Glomerular endothelial cell (primary cell): ENCODE data around the gene SLC36A3. TPM values are rescaled to one million over a fixed set of nuclear protein-coding genes. Genes with fewer than 3 reads are reported as not detected.
"Not testable (repeated sequence)": the region's sequence is repeated elsewhere in the genome, so short reads cannot be mapped to it uniquely, and the experiment has no call there.

Experiments
- DNase-seq: peaks from one replicate; pipeline ENCODE4 v3.0.0-alpha.2; 2011; ENCODE audit warnings: low read depth, low spot score; ENCODE audit errors: extremely low read depth
- total RNA-seq: library from RNA; depleted of rRNA; stranded (reverse); fragments of >200 nt; gene quantifications from 2 replicates; pipeline ENCODE4 v1.2.3, GENCODE V29; 2015

SLC36A3 gene
- not detected in 2 replicates for total RNA-seq

DNA sequence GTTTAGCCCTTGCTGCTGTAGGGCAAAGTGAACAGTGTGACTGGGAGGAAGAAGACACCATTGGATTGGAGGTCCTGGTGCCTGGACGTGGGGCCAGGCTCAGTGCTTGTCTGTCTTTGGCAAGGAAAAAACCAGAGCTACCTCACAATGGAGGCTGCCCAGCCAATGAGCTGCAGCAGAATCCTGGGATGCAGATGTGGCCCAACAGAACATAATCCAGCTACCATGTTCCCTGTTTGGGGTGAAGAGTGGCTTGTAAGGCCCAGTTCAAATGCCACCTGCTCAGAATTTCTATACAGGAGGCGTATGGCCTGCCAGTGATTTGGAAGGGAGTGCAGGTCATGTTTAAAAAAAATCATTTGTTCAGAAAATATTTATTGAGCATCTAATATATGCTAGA, at the start of gene SLC36A3:
Gene SLC36A3, minus strand, starts transcription at position 101 of the 400 bp plus-strand sequence. CDS start 412 bp downstream, outside the sequence.
- DNase-seq = no peak

DNA sequence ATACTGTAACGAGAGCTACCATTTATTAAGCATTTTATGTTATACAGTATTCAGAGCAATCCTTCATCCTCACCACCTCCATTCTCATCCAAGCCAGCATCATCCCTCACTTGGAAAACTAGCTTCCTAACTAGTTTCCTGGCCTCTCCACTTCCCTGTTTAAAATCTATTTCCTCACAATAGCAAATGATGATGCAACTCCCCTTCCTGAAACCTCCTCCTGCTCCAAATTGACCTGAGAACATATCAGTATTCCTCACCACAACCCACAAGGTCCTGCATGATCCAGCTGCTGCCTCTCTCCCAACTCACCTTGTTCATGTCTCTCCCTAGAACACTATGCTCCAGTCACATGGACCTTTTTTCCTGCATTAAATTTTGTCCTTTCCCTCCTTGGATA, 48.1 kb upstream of the SLC36A3 start:
- DNase-seq = no peak

DNA sequence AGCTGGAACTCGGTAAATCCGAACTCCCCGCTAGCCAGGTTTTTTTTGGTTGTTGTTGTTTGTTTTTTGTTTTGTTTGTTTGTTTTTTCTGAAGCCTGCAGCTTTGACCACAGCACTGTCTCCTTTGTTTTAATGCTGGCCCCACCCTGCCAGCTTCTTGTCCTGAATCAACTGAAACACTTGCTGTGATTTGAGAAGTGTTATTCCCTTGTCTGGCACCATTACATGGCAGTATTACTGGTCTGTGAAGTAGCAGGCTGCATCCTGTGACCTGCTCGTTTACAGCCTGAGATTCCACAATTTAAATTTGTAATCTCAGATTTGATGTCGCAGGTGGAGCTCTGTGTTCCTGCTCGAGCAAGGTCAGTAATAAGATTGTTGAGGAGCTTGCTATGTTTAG, 45.2 kb upstream of the SLC36A3 start:
- no peak for DNase-seq

DNA sequence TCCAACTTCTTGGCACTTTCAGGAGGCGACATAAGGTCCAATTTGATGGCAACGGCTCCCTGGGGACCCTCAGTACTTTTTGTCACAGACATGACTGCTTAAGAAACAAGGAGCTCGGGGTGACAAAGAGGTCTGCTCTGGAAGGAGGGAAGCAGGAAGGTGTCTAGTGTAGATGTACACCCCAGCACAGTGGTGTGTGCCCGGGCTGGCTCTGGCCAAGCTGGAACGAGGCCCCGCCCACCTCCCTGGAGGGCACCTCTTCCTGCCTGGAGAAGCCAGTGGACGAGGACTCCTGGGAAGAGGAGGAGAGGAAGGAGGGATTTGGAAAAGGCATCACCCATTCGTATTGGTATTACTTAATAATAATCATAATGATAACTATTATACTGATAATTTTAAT, 43.8 kb upstream of the SLC36A3 start, which contains the start of gene SLC36A2:
Gene SLC36A2, minus strand, starts transcription at position 191 of the 400 bp plus-strand sequence. Its CDS starts 99 bp downstream, at position 92.
- no peak for DNase-seq

DNA sequence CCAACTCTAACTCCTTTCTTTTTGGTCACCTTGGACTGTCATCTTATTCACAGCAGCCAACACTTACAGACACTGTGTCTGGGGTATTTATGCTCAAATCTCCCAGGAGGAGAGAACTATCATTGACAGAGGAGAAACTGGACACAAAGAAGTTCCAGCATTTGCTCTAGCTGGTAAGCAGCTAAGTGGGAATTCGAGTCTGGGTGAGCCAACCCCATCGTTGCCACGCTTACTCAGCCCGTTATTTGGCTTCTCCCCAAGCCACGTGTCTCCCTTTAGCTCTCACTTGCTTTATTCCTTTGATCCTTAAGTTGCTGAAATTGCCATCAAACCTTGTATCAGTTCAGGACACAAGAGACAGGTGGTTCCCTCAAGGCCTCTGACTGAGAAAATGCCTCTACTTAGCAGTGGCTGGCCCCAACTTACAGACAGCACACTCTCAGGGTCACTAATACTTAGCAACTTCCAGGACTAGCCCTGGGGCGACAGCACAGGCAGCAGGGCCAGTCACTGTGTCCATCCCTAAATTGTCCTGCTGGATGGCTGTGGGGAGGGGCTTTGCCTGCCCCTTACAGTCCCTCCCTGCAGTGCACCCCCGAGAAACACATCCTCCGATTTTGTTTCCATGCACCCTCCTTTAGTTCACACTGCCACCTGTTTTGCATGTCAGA, 42.4 kb upstream of the SLC36A3 start:
- DNase-seq = no peak

DNA sequence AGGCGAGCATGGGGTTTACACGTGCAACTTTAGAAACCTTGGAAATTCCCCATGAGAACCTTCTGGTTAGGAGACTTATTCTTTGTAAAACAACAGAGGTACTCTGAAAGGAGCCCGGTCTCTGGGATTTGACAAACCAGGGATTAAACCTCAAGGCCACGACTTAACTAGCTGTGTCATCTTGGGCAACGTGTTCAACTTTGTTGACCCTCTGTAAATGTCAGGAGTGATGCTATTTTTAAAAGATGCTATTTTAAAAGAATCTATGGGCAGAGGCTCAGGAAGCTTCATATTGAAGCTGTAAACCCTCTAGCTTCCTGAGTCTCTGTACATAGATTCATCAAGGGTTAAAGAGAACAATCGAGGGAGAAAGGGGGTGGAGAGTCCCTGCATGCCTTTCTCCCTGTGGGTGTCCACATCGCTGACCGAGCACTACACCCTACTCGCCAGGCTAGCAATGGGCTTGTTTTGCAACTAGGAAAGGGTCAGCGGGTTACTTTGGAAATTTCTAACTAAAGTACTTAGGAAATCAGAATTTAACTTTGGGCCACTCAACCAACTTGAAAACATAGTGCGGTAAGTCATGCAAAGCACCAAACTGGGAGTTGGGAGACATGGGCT, 41.7 kb upstream of the SLC36A3 start:
- DNase-seq = no peak

DNA sequence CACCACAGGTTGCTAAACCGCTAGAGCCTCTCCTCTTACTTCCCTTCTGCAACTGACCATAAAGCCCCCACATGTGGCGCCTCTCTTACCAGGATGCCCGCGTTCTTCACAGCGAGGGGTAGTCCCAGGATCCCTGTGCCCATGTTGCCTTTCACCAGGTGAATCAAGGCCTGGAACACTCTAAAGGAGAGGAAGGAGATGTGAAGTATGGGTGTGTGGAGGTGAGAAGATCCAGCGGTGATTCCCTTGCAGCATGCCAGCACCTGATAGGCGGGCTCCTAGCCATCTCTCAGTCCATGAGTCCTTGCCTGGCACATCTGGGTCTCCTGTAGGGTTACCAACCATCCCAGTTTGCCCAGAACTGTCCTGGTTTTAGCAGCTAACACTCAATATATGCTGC, 40.5 kb upstream of the SLC36A3 start:
- DNase-seq = no peak

DNA sequence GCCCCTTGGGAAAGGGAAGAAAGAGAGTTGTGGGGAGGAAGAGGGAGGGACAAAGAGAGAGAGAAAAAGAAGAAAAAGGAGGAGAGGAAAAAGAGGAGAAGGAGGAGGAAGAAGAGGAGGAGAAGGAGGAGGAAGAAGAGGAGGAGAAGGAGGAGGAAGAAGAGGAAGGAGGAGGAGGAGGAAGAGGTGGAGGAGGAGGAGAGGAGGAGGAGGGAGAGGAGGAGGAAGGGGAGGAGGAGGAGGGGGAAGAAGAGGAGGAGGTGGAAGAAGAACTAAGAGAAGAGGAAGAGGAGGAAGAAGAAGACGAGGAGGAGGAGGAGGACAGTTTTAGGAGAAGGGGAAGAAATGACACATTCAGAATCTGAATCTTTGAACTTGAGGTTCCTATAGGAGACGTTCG, 36.4 kb upstream of the SLC36A3 start:
- no peak for DNase-seq

DNA sequence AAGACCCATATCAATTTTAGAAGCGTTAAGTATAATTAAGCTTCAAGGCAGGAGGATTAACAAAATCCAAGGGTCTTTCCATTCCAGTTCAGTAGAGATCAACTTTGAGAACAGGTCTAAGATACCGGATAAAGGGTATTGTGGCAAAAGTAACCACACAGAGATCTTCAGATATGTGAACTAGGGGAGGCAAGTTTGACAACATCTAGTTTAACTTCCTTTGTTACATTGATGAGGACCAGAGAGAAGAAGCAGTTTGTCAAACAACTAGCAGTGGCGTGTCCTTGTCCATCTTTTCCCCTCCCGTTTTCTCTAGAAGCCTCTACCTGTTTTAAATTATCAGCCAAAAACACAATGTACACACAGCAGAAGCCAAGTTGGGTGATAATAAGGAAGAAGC, 35.2 kb upstream of the SLC36A3 start:
- DNase-seq = no peak

DNA sequence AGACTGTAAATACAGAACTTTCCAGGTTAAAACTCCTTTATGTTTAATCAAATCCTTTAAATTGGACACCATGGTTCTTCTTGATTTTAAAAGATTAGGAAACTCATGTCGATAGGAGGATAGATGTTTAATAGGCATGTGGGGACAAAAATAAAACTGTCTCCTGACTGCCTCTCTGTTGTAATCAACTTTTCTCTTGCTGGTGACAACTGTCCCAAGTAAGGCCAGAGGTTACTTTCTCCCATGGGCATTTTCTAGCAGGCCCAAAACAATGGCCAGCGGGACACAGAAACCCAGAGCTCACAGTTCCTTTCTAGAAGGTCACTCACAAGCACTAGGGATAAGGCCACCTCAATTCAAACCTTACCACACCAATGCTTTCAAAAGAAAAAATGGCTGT, 29.3 kb upstream of the SLC36A3 start:
- DNase-seq = no peak

DNA sequence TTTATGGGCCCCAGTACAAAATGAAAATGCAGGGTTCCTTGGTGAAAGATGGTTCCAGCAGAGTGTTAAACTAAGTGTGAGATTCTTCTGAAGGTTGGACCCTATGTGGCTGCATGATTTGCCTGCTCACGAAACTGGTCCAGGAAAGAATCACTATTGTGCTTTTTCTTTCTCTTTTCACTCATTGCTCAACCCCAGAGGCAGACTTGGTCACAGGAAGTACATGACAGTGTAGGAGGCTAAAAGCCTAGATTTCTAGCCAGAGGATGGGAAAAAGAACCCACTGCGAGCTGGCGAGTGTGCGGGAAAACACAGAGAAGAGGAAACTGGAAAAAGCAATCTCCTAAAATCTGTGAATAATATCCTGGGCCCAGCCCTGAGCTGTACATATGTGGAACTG, 25.2 kb upstream of the SLC36A3 start:
- no peak for DNase-seq

DNA sequence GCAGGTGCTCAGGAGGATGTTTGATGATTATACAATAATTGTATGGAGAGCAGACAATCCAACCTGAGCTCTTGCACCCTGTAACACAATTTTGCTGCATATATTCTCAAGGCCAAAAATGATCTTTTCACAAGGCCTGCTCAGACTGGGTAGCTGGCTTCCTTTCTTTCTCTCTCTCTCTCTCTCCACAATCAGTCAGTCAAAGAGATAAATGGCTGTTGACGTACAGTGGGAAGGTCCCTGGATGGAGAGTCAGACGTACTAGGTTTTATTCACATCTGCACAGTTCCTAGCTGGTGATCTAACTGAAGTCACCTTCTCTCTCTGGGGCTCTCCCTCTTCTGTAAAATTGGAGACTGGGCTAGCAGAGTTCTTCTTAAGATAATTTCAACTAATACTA, 24.0 kb upstream of the SLC36A3 start:
- no peak for DNase-seq

DNA sequence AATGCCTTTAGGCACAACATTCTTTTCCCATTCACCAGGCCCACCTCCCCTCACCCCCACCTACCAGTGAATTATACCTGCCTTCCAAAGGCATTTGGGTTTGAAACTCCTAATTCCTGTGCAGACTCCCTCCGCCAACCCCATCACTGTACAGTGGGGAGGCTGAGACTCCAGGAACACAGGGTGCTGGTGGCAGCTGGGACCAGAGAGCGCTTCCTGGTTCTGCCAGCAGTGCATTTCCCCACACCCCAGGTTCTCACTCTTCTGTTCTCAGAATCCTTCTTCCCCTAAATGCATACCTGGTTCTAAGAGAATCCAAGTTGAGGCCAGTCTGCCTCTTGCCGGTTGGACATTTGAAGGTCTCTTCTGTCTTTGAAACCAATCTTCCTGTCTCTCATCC, 22.7 kb upstream of the SLC36A3 start:
- DNase-seq = no peak

DNA sequence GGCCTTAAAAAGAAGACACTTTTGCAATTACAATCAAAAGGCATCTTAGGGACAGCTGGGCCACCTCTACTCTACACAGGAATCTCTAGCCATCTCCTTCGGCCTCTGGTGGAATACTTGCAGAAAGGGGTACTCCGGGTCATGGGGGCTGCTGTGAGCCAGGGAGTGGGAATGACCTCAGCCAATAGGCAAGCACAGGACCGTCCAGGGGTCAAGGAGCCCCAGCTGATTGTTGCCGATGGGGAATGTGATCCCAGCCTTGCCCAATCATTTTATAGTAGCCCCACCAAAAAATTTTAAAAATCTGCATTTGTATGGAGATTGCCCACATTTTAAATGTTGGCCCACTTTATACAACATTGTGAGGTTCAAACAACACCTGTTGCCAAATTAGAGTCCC, 16.9 kb upstream of the SLC36A3 start:
- DNase-seq = no peak

DNA sequence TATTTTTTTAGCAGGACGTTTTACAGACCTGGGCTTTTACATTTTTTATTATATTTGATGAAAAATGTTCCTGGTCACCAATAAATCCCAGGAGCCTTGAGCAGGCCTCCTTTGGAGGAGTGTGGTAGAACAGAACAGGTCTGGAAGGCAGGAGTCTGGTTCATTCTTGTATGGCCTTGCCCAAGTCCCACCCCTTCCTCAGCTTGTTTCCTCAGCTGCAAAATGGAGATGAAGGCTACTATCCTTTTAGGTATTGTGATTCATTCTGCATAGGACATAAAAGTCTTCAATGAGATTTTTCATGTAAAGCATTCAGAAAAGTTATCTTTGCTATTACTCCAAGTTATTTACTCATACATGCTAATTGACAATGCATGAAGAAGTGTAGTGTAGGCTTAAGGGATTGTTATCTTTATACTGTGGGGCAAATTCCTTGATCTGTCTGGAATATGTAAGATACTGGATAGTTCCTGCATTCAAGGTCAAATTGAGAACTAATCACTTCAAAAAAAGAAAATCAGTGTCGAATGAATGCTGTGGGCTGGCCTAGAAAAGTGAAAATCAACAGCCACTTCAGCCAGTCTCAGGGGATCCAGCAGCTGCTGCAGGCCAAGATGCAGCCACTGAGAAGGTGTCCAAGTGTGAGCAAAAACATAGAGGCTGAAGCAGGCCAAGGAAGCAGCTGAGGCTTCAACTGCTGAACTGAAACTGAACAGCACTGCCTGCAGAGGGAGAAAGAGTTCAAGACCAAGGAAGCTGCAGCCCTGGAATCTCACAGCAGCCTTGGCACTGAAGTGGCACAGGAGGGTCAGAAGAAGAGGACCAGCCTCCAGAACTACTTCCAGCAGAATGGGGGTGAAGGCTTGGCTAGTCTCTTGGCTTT, 15.5 kb upstream of the SLC36A3 start:
- no peak for DNase-seq

DNA sequence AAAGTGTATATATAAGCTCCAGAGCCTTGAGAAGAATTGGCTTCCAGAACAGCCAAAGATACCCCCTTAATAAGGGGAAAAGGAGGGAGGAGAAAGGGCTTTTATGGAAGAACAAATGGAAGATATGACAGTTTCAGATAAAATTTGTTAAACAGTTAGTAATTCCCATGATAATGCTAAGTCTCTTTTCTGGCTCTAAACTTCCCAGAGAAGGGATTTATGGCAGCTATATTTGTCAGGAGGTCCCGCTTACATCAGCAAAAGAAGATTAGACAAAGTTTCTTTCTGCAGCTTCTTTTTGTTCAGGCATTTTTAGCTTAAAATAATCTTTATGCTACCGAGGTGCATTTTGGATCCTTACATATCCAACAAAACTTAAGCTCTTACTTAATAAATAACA, 14.3 kb upstream of the SLC36A3 start:
- no peak for DNase-seq

DNA sequence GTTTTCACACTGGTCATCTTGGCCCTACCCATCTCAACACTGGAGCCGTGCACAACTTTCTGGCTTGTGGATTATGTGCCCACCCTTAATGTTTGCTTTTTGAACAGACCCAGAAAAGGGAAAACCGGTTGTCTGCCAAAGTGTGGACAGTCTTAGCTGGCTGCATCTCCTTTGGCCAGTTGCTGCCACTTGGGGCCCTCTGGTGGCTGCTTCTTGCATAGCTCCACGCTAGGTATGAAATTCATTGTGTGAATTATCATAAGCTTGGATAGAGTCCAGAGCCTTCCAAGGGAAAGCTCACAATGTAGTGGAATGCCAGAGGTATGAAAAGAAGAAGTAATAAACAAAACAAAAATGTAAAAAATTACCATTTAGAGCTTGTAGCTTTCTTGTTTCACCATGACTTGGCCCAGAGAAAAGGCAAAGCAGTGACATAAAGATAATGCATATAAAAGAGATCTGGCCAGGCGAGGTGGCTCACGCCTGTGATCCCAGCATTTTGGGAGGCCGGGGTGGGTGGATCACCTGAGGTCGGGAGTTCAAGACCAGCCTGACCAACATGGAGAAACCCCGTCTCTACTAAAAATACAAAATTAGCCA, 12.5 kb upstream of the SLC36A3 start:
- DNase-seq = no peak

DNA sequence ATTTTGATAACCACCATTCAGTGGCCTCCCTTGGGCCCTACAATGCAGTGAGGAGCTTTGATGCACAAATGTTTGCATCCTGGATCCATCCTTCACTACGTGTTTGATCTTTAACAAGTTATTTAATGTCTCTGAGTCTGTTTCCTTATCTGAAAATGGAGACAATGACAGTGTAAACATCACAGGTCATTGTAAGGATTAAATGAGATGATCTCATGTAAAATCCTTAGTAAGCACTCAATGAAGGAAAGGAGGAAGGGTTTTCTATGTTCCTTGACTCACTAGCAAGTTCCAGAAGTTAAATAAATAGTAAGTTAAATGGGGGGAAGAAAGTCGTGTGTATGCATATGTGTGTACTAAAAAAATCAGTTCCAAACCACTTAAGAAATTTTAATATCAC, 9.8 kb upstream of the SLC36A3 start:
- no peak for DNase-seq

DNA sequence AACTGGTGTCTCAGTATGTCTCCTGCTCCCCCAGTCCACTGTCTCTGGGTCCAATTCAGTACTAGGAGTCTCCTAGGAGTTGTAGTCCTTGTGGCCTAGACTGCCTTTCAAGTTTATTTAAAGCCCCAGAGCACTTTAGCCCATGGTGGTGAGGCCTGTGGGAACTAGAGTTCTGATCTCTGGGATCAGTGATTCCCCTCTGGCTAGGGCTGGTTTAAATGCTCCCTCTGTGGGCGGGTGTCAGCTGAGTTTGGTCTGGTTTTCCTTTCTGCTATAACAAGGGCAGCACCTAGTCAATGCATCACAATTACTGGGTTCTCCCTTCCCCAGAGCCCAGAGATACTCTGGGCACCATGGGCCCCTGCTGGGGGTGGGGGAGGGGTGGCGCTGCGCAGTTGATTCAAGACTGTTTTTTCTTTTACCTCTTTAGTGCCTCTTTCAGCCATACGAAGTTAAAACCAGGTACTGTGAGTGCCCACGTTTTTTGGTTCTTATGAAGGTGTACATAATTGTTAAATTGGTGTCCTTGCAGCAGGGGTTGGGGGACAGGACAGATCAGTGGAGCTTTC, 9.3 kb upstream of the SLC36A3 start:
- no peak for DNase-seq

DNA sequence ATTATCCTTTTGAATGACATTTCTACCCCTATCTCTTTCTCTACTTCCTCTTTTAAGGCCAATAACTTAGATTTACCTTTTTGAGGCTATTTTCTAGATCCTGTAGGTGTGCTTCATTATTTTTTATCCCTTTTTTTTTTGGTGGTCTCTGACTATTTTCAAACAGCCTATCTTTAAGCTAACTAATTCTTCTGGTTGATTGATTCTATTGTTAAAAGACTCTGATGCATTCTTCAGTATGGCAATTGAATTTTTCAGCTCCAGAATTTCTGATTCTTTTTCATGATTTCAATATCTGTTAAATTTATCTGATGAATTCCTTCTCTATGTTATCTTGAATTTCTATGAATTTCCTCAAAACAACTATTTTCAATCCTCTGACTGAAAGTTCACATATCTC, 7.4 kb upstream of the SLC36A3 start:
- no peak for DNase-seq

DNA sequence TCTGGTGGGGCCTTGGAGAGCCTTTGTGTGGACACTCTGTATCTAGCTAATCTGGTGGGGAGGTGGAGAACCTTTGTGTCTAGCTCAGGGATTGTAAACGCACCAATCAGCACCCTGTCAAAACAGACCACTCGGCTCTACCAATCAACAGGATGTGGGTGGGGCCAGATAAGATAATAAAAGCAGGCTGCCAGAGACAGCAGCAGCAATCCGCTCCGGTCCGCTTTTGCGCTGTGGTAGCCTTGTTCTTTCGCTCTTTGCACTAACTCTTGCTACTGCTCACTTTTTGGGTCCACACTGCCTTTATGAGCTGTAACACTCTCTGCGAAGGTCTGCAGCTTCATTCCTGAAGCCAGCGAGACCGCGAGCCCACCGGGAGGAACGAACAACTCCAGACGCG, 6.3 kb upstream of the SLC36A3 start:
- DNase-seq = not testable (repeated sequence)
